ENCODE data around the gene BACH2. TPM values are rescaled to one million over a fixed set of nuclear protein-coding genes. Genes with fewer than 3 reads are reported as not detected.

The BACH2 gene
- total and polyA plus RNA-seq, 8 donors: 0.19 to 10.8 (median 1.4) TPM; not detected in 1

DNA sequence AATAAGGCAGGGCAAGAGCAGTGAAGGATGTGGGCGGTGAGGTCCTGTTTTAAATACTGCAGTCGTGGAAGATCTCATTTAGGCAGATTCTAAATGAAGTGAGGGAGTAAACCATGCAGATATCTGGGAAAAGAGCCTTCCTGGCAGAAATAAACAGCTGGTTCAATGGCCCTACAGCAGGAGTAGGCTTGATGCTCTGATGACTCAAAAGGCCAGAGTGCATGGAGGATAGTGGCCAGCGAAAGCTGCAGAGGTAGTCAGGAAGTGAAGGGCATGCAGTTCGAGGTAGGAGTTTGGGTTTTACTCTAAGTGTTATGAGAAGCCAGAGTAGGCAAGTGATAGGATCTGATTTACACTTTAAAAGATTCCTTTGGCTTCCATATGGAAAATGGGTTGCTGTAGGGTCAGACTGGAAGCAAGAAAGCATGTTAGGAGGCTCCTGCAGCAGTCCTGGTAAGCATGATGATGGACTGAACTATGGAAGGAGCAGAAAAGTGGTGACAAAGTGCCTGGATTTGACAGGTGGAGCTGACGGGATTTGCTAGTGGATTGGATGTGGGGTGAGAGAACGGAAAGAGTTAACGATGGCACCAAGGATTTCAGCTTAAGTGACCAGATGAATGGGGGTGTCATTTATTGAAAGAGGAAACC lies 252.3 kb downstream of the BACH2 start:
- Histone ChIP-seq H3K4me1 (no peaks in the 10 kb centered on the region), H3K36me3 (no peaks in the 10 kb centered on the region), H3K27ac (no peak overlapping the region), H3K27me3 (no peaks in the 10 kb centered on the region), H3K9me3 (no peaks in the 10 kb centered on the region), H3K4me3 (no peak overlapping the region)
- DNase-seq: no peak
- WGBS, 5 donors: 72 to 82% (median 81%) methylated on average over 7 of the region's 7 CpGs
- intact Hi-C loops (cut with DNase I; ENCODE audit: low total_unique reads): no loop called here
- TF ChIP-seq, protein P1, sequence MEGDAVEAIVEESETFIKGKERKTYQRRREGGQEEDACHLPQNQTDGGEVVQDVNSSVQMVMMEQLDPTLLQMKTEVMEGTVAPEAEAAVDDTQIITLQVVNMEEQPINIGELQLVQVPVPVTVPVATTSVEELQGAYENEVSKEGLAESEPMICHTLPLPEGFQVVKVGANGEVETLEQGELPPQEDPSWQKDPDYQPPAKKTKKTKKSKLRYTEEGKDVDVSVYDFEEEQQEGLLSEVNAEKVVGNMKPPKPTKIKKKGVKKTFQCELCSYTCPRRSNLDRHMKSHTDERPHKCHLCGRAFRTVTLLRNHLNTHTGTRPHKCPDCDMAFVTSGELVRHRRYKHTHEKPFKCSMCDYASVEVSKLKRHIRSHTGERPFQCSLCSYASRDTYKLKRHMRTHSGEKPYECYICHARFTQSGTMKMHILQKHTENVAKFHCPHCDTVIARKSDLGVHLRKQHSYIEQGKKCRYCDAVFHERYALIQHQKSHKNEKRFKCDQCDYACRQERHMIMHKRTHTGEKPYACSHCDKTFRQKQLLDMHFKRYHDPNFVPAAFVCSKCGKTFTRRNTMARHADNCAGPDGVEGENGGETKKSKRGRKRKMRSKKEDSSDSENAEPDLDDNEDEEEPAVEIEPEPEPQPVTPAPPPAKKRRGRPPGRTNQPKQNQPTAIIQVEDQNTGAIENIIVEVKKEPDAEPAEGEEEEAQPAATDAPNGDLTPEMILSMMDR (IDR thresholded peaks at IDR 0.05): no peak
- TF ChIP-seq POLR2AphosphoS5 (IDR thresholded peaks at IDR 0.05) (no peak), EP300 (IDR thresholded peaks at IDR 0.05) (no peak), POLR2A (IDR thresholded peaks at IDR 0.05) (no peak)

DNA sequence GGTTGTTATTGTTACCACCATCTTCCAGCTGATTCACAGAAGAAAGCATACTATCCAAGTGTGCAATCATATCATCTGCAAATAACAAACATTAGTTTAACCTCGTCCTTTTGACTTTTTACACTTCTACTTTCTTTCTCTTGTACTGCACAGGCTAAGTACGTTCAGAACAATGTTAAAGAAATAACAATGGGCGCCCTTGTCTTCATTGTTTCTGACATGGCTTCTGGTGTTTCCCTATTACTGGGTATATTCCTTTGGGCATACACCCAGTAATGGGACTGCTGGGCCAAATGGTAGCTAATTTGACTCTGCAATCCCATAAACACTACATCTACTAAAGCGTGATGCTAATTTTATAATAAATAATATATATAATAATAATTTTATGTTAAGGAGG lies 255.7 kb downstream of the BACH2 start:
- Histone ChIP-seq H3K27me3 (no peaks in the 10 kb centered on the region), H3K4me1 (no peaks in the 10 kb centered on the region), H3K27ac (no peak overlapping the region), H3K4me3 (no peak overlapping the region), H3K36me3 (no peaks in the 10 kb centered on the region), H3K9me3 (no peaks in the 10 kb centered on the region)
- intact Hi-C loops (cut with DNase I; ENCODE audit: low total_unique reads): no loop called here
- WGBS, 5 donors: 58 to 72% (median 61%) methylated on average over 4 of the region's 4 CpGs
- no peak for DNase-seq
- no peak for TF ChIP-seq POLR2A (IDR thresholded peaks at IDR 0.05)
- TF ChIP-seq, protein P1 (IDR thresholded peaks at IDR 0.05): no peak
- no peak for TF ChIP-seq POLR2AphosphoS5 (IDR thresholded peaks at IDR 0.05)
- no peak for TF ChIP-seq EP300 (IDR thresholded peaks at IDR 0.05)

DNA sequence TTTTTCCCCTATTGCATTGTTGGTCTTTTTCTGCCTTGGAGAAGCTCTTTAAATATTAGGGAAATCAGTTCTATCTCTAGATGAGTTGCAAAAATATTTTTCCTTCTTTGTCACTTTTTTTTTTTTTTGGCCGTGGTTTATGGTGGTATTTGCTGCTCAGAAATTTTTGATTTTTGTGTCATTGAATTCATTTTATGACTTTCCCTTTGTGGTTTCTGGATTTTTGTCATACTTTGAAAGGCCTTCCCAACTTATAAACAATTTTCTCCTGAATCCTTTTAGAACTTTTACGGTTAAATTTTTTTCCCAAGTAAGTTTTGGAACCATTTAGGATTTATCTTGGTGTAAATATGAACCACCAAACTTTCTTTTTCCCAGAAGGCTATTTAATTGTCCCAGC lies 256.7 kb downstream of the BACH2 start:
- intact Hi-C loops (cut with DNase I; ENCODE audit: low total_unique reads): no loop called here
- Histone ChIP-seq H3K4me3 (no peak overlapping the region), H3K9me3 (no peaks in the 10 kb centered on the region), H3K4me1 (no peaks in the 10 kb centered on the region), H3K27ac (no peak overlapping the region), H3K36me3 (no peaks in the 10 kb centered on the region), H3K27me3 (no peaks in the 10 kb centered on the region)
- TF ChIP-seq POLR2AphosphoS5 (IDR thresholded peaks at IDR 0.05) (no peak), POLR2A (IDR thresholded peaks at IDR 0.05) (no peak), EP300 (IDR thresholded peaks at IDR 0.05) (no peak)
- TF ChIP-seq, protein P1 (IDR thresholded peaks at IDR 0.05): no peak
- 71 to 78% (median 74%) methylated on average over 2 of the region's 2 CpGs for WGBS, 5 donors
- no peak for DNase-seq

DNA sequence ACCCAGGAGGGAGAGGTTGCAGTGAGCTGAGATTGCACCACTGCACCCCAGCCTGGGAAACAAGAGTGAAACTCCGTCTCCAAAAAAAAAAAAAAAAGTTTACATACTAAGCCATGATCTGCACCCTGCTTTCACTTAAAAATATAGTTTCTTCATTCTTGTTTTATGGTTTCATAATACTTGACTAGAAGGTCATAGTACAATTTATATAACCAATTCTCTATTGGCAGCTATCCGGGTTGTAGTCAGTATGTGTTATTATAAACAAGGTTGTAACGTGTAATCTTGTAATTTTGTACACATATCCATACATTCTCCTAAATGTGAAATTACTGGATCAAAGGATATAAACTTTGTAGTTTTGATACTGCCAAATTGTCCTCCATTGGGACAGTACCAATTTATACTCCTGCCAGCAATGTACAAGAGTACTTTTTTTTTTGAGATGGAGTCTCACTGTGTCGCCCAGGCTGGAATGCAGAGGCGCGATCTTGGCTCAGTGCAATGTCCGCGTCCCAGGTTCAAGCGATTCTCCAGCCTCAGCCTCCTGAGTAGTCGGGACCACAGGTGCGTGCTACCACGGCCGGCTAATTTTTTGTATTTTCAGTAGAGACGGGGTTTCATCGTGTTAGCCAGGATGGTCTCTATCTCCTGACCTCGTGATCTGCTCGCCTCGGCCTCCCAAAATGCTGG lies 257.5 kb downstream of the BACH2 start:
- 83 to 93% (median 92%) methylated on average over 18 of the region's 18 CpGs for WGBS, 5 donors
- Histone ChIP-seq H3K4me1 (no peaks in the 10 kb centered on the region), H3K36me3 (no peaks in the 10 kb centered on the region), H3K27me3 (no peaks in the 10 kb centered on the region), H3K4me3 (no peak overlapping the region), H3K9me3 (no peaks in the 10 kb centered on the region), H3K27ac (no peak overlapping the region)
- TF ChIP-seq EP300 (IDR thresholded peaks at IDR 0.05): no peak
- TF ChIP-seq POLR2AphosphoS5 (IDR thresholded peaks at IDR 0.05): no peak
- intact Hi-C loops (cut with DNase I; ENCODE audit: low total_unique reads): no loop called here
- DNase-seq: no peak

DNA sequence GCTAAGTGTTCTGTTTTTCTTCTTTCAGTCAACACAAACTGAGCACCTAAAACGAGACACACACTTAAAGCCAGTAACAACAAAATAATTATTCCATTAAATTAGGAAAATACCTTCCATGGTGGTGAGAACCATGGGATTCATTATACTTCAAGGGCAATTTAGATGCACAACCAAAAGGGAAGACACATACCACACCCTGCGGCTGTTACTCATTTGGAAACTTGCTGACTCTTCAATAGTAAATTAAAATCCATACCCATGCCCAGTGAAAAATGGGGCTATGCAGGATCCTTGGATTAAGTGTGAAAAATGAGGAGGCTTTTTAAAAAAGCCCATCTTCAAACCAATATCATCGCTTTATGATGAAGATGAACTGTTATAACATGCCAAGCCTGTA lies 259.7 kb downstream of the BACH2 start:
- no peak for DNase-seq
- Histone ChIP-seq H3K27me3 (no peaks in the 10 kb centered on the region), H3K27ac (no peak overlapping the region), H3K4me3 (no peak overlapping the region), H3K9me3 (no peaks in the 10 kb centered on the region), H3K36me3 (no peaks in the 10 kb centered on the region), H3K4me1 (no peaks in the 10 kb centered on the region)
- intact Hi-C loops (cut with DNase I; ENCODE audit: low total_unique reads): no loop called here
- TF ChIP-seq POLR2AphosphoS5 (IDR thresholded peaks at IDR 0.05): no peak
- TF ChIP-seq, protein P1 (IDR thresholded peaks at IDR 0.05): no peak
- TF ChIP-seq POLR2A (IDR thresholded peaks at IDR 0.05): no peak
- no peak for TF ChIP-seq EP300 (IDR thresholded peaks at IDR 0.05)
- WGBS, 5 donors: 83 to 91% (median 89%) methylated on average over 3 of the region's 3 CpGs

Data from stomach (tissue), 9 donors.